Trophoblast cell (in vitro differentiated cells and primary cell): Measurements from ENCODE around the gene HNRNPA0.

Experiments used
- DNase-seq, 2 donors: peaks; one replicate each; pipeline ENCODE4 v3.0.0-alpha.2; 2016
- H2AFZ ChIP-seq: 2 replicates; pipeline ENCODE4 v1.6.1; 2013; ENCODE audit warnings: low read length, moderate library complexity, mild to moderate bottlenecking; ENCODE audit not compliant: insufficient read depth, poor library complexity
- H2AK5ac ChIP-seq: 2 replicates; pipeline ENCODE4 v1.6.1; 2013; ENCODE audit warnings: mild to moderate bottlenecking, low read length
- H2BK120ac ChIP-seq: 2 replicates; pipeline ENCODE4 v1.6.1; 2013; ENCODE audit warnings: low read length, mild to moderate bottlenecking, moderate library complexity; ENCODE audit not compliant: insufficient read depth, poor library complexity
- H2BK12ac ChIP-seq: 2 replicates; pipeline ENCODE4 v1.6.1; 2013; ENCODE audit warnings: mild to moderate bottlenecking, low read length, moderate library complexity
- H2BK5ac ChIP-seq: 2 replicates; pipeline ENCODE4 v1.6.1; 2013; ENCODE audit warnings: low read length, low read depth, moderate library complexity, mild to moderate bottlenecking; ENCODE audit not compliant: poor library complexity
- H3K14ac ChIP-seq: 2 replicates; pipeline ENCODE4 v1.6.1; 2013; ENCODE audit warnings: mild to moderate bottlenecking, low read length
- H3K18ac ChIP-seq: 2 replicates; pipeline ENCODE4 v1.6.1; 2013; ENCODE audit warnings: mild to moderate bottlenecking, low read length
- H3K23ac ChIP-seq: 2 replicates; pipeline ENCODE4 v1.6.1; 2013; ENCODE audit warnings: low read length
- H3K27ac ChIP-seq: 2 replicates; pipeline ENCODE4 v1.5.1; 2013; ENCODE audit warnings: low read depth, mild to moderate bottlenecking, inconsistent platforms, low read length, moderate library complexity
- H3K27me3 ChIP-seq: 2 replicates; pipeline ENCODE4 v1.6.1; 2013; ENCODE audit warnings: inconsistent platforms, mild to moderate bottlenecking, low read length, moderate library complexity; ENCODE audit not compliant: insufficient read depth
- H3K36me3 ChIP-seq, 2 experiments: 1 replicate in 1 of 2; 2 replicates in 1 of 2; pipeline ENCODE4 v1.6.1; 2013; ENCODE audit warnings: low read length in 2 of 2, mild to moderate bottlenecking in 2 of 2, moderate library complexity in 1 of 2; ENCODE audit not compliant: insufficient read depth in 2 of 2, control insufficient read depth in 1 of 2
- H3K4ac ChIP-seq: 2 replicates; pipeline ENCODE4 v1.6.1; 2013; ENCODE audit warnings: low read depth, mild to moderate bottlenecking, low read length, moderate library complexity
- H3K4me1 ChIP-seq, 2 experiments: 1 replicate in 1 of 2; 2 replicates in 1 of 2; pipeline ENCODE4 v1.6.1; 2013; ENCODE audit warnings: low read length in 2 of 2, mild to moderate bottlenecking in 2 of 2, moderate library complexity in 1 of 2; ENCODE audit not compliant: insufficient read depth in 2 of 2, control insufficient read depth in 1 of 2
- H3K4me2 ChIP-seq: 2 replicates; pipeline ENCODE4 v1.6.1; 2013; ENCODE audit warnings: inconsistent platforms, mild to moderate bottlenecking, low read length, moderate library complexity
- H3K4me3 ChIP-seq: 2 replicates; pipeline ENCODE4 v1.5.1; 2013; ENCODE audit warnings: mild to moderate bottlenecking, low read depth, low read length, inconsistent platforms
- H3K79me1 ChIP-seq: one replicate; pipeline ENCODE4 v1.6.1; 2013; ENCODE audit warnings: low read length
- H3K79me2 ChIP-seq: 2 replicates; pipeline ENCODE4 v1.6.1; 2013; ENCODE audit warnings: low read length, mild to moderate bottlenecking; ENCODE audit not compliant: control insufficient read depth, insufficient read depth, poor library complexity
- H3K9ac ChIP-seq: 2 replicates; pipeline ENCODE4 v1.6.1; 2013; ENCODE audit warnings: mild to moderate bottlenecking, low read length
- H3K9me3 ChIP-seq: 2 replicates; pipeline ENCODE4 v1.6.1; 2013; ENCODE audit warnings: low read depth, mild to moderate bottlenecking, control low read depth, inconsistent platforms, low read length; ENCODE audit not compliant: insufficient read depth
- H4K12ac ChIP-seq: 2 replicates; pipeline ENCODE4 v1.6.1; 2013; ENCODE audit warnings: low read depth, mild to moderate bottlenecking, low read length, moderate library complexity
- H4K8ac ChIP-seq: 2 replicates; pipeline ENCODE4 v1.6.1; 2013; ENCODE audit warnings: low read depth, mild to moderate bottlenecking, low read length, moderate library complexity
- H4K91ac ChIP-seq: one replicate; pipeline ENCODE4 v1.6.1; 2013; ENCODE audit warnings: low read depth, mild to moderate bottlenecking, low read length, moderate library complexity
- WGBS: extraction: QIAGEN DNeasy Blood & Tissue Kit; methylation state at CpG from one replicate; pipeline ENCODE4 v1.1.7; 2013; ENCODE audit warnings: missing lambda C conversion rate; ENCODE audit not compliant: insufficient read length, insufficient coverage; ENCODE audit errors: extremely low coverage; 5-methylcytosine and 5-hydroxymethylcytosine counted together

HNRNPA0 gene

DNA sequence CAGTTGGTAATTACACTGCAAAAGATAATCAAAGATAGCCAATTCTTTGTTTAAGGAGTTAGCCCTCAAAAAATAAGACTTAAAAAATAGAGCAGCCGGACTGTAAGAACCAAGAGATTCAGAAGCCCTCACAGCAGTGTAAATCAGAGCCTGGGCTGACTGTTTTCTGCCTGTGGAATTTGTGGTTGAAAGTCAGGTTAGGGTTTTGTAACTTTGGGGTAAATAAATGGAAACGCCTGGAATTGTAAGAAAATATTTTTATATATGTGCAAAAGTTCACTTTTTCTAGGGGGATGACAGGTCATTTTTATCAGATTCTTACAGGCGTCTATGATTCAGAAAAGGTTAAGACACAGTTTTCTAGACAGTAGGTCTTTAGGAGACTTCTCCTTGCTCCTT is 53.9 kb downstream of the HNRNPA0 start:
- no peak overlapping the region for H2AK5ac ChIP-seq
- H2AFZ ChIP-seq: no peak overlapping the region
- no peak overlapping the region for H4K8ac ChIP-seq
- H3K4ac ChIP-seq: no peak overlapping the region
- H3K4me3 ChIP-seq: no peak overlapping the region
- no peak overlapping the region for H3K18ac ChIP-seq
- no peaks in the 10 kb centered on the region for H3K27me3 ChIP-seq
- no peak overlapping the region for H2BK5ac ChIP-seq
- H3K79me1 ChIP-seq: no peaks in the 10 kb centered on the region
- H3K79me2 ChIP-seq: no peaks in the 10 kb centered on the region
- H3K36me3 ChIP-seq: no peaks in the 10 kb centered on the region
- H4K91ac ChIP-seq: no peak overlapping the region
- no peak overlapping the region for H3K9ac ChIP-seq
- H3K27ac ChIP-seq: no peak overlapping the region
- H3K9me3 ChIP-seq: no peaks in the 10 kb centered on the region
- no peak overlapping the region for H3K23ac ChIP-seq
- no peak overlapping the region for H2BK120ac ChIP-seq
- no peak for DNase-seq
- WGBS: no CpG with 5 or more reads among the region's 3 CpGs
- no peak overlapping the region for H4K12ac ChIP-seq
- H3K14ac ChIP-seq: no peak overlapping the region
- peaks cover 0 to 4% of the 10 kb centered on the region in 2 experiments for H3K4me1 ChIP-seq
- H2BK12ac ChIP-seq: no peak overlapping the region
- no peak overlapping the region for H3K4me2 ChIP-seq

GRCh38 chr5:137699336-137700281 is 54.6 kb downstream of the HNRNPA0 start:
- Histone ChIP-seq H2BK5ac (no peak overlapping the region), H2BK12ac (no peak overlapping the region)

DNA sequence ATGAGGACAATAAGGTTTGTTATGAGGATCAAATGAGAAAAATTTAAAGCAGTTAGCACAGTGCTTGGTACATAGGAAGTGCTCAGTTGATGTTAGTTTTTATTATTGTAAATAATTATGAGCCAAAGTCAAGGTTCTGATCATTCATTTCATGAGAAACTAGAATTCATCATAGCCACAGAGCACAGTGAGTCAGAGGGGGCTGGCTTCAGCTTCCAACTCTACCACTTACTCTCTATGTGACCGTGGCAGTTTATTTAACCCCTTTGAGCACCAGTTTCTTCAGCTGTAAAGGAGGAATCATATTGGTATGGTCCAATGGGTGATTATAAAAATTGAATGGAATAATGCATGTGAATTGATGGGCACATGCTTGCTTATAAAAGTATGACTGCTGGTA is 57.7 kb downstream of the HNRNPA0 start:
- no peak overlapping the region for H2AFZ ChIP-seq
- H3K79me2 ChIP-seq: no peaks in the 10 kb centered on the region
- no peaks in the 10 kb centered on the region for H3K79me1 ChIP-seq
- H3K36me3 ChIP-seq: no peaks in the 10 kb centered on the region
- no peak overlapping the region for H2BK12ac ChIP-seq
- H2BK5ac ChIP-seq: no peak overlapping the region
- no peak overlapping the region for H4K91ac ChIP-seq
- no peak overlapping the region for H4K8ac ChIP-seq
- H3K23ac ChIP-seq: no peak overlapping the region
- H3K27ac ChIP-seq: no peak overlapping the region
- no peak for DNase-seq
- no peak overlapping the region for H2AK5ac ChIP-seq
- no peak overlapping the region for H3K14ac ChIP-seq
- peaks cover 0 to 4% of the 10 kb centered on the region in 2 experiments for H3K4me1 ChIP-seq
- no peak overlapping the region for H3K9ac ChIP-seq
- H3K4ac ChIP-seq: no peak overlapping the region
- no peak overlapping the region for H3K18ac ChIP-seq
- WGBS: no CpG with 5 or more reads among the region's 1 CpG
- H3K4me2 ChIP-seq: no peak overlapping the region
- H4K12ac ChIP-seq: no peak overlapping the region
- no peaks in the 10 kb centered on the region for H3K9me3 ChIP-seq
- H3K4me3 ChIP-seq: no peak overlapping the region
- H2BK120ac ChIP-seq: no peak overlapping the region
- no peaks in the 10 kb centered on the region for H3K27me3 ChIP-seq

More at GRCh38 chr5:137699336-137700281, 54.6 kb downstream of the HNRNPA0 start:
- Histone ChIP-seq H3K4ac (no peak overlapping the region), H3K18ac (no peak overlapping the region), H2AK5ac (no peak overlapping the region), H3K14ac (no peak overlapping the region), H4K8ac (no peak overlapping the region), H3K4me3 (no peak overlapping the region), H3K4me2 (no peak overlapping the region), H3K27ac (no peak overlapping the region), H4K12ac (no peak overlapping the region), H2BK120ac (no peak overlapping the region), H3K9ac (no peak overlapping the region), H3K9me3 (no peaks in the 10 kb centered on the region), H2AFZ (no peak overlapping the region), H3K79me1 (no peaks in the 10 kb centered on the region), H3K79me2 (no peaks in the 10 kb centered on the region), H3K23ac (no peak overlapping the region), H3K36me3 (no peaks in the 10 kb centered on the region), H3K4me1 (peaks cover 0 to 4% of the 10 kb centered on the region in 2 experiments), H3K27me3 (no peaks in the 10 kb centered on the region), H4K91ac (no peak overlapping the region)
- no peak for DNase-seq
- no CpG with 5 or more reads among the region's 9 CpGs for WGBS

DNA sequence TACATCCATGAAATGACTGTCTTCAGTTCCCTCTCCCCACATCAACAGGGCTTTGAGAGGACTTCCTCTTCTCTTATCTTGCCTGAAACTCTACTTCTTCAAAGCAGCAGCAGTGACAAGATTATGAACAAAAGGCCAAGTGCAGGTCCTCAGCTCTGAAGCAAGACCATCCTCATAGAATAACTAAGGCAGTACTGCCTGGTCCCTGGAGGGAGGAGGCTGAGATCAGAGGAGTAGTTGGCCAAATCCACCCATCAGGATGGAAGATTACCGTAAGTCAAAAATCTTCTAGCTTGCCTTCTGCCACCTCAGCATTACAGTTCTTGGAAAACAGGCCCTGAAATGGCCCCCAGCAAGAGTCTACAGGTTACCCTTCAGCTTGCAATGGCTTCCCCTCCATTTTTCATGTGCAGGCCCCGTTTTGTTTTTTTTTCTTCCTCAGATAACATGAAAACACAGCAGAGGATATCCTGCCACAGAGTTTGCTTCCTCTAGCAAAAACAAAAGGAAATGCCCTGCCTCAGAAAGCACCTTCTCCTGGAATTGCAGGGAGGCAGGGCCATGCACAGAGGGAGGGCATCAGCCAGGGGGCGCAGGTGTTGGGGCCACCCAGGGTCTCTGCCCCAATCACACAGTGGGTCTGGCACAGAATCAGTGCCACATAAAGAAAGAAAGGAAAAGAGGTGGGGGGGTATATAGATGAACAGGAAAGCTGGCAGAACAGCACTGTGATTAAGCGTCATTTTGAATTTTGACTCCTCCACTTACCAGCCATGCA is 58.3 kb downstream of the HNRNPA0 start:
- no CpG with 5 or more reads among the region's 4 CpGs for WGBS

More for the DNA sequence above, 58.3 kb downstream of the HNRNPA0 start:
- Histone ChIP-seq H3K79me1 (no peaks in the 10 kb centered on the region), H3K14ac (no peak overlapping the region), H3K18ac (no peak overlapping the region), H4K8ac (no peak overlapping the region), H4K12ac (no peak overlapping the region), H3K4ac (no peak overlapping the region), H2AFZ (no peak overlapping the region), H2BK120ac (no peak overlapping the region), H3K4me2 (no peak overlapping the region), H3K23ac (no peak overlapping the region), H3K4me1 (peaks cover 0 to 4% of the 10 kb centered on the region in 2 experiments), H3K4me3 (no peak overlapping the region), H3K27me3 (no peaks in the 10 kb centered on the region), H3K9ac (no peak overlapping the region), H3K79me2 (no peaks in the 10 kb centered on the region), H4K91ac (no peak overlapping the region), H3K36me3 (no peaks in the 10 kb centered on the region), H3K27ac (no peak overlapping the region), H2BK12ac (no peak overlapping the region), H3K9me3 (no peaks in the 10 kb centered on the region), H2BK5ac (no peak overlapping the region), H2AK5ac (no peak overlapping the region)
- DNase-seq: no peak
